WI38 (cell line): ENCODE measurements around the gene LAMP5.

Experiments
- H3K4me3 ChIP-seq: 2 replicates; pipeline ENCODE4 v1.5.1; 2011; ENCODE audit warnings: low read depth, mild to moderate bottlenecking, control low read depth, low read length
- CTCF ChIP-seq: IDR thresholded peaks from 2 replicates; pipeline ENCODE4 v1.5.1; 2012; ENCODE audit warnings: low read depth, mild to moderate bottlenecking, control low read depth, low read length

The LAMP5 gene

GRCh38 chr20:9514461-9515213 lies at the start of gene LAMP5:
LAMP5 (plus strand) TSS chr20:9514590; CDS start chr20:9514853, 263 bp downstream.
- peak within 1 kb of the TSS; percentile 26 for H3K4me3 ChIP-seq
- TF ChIP-seq CTCF: no peak

GRCh38 chr20:9467995-9468394 lies 46.4 kb upstream of the LAMP5 start:
- H3K4me3 ChIP-seq: no peak overlapping the region
- peak; percentile 51; the same call in 1 of the 2 replicates for TF ChIP-seq CTCF

GRCh38 chr20:9474835-9475415 lies 39.5 kb upstream of the LAMP5 start:
- no peak overlapping the region for H3K4me3 ChIP-seq
- no peak for TF ChIP-seq CTCF

GRCh38 chr20:9475456-9475855 lies 38.9 kb upstream of the LAMP5 start:
- H3K4me3 ChIP-seq: no peak overlapping the region
- TF ChIP-seq CTCF: no peak

- no peak overlapping the region for H3K4me3 ChIP-seq
- no peak for TF ChIP-seq CTCF
Measured at GRCh38 chr20:9476174-9476573, 38.2 kb upstream of the LAMP5 start.

GRCh38 chr20:9476637-9477036 lies 37.8 kb upstream of the LAMP5 start:
- H3K4me3 ChIP-seq: no peak overlapping the region
- TF ChIP-seq CTCF: no peak

GRCh38 chr20:9478771-9479170 lies 35.6 kb upstream of the LAMP5 start:
- no peak for TF ChIP-seq CTCF
- no peak overlapping the region for H3K4me3 ChIP-seq
